GM18502 (cell line): ENCODE results near the gene FANCL.
"Not testable (repeated sequence)": the region's sequence is repeated elsewhere in the genome, so short reads cannot be mapped to it uniquely, and the experiment has no call there.

Experiments
- ATAC-seq: cut with Tn5 transposase; IDR thresholded peaks from one replicate; pipeline ENCODE4 v1.9.1; 2021; ENCODE audit warnings: mild to moderate bottlenecking; ENCODE audit not compliant: unreplicated experiment, poor library complexity

Gene FANCL

DNA sequence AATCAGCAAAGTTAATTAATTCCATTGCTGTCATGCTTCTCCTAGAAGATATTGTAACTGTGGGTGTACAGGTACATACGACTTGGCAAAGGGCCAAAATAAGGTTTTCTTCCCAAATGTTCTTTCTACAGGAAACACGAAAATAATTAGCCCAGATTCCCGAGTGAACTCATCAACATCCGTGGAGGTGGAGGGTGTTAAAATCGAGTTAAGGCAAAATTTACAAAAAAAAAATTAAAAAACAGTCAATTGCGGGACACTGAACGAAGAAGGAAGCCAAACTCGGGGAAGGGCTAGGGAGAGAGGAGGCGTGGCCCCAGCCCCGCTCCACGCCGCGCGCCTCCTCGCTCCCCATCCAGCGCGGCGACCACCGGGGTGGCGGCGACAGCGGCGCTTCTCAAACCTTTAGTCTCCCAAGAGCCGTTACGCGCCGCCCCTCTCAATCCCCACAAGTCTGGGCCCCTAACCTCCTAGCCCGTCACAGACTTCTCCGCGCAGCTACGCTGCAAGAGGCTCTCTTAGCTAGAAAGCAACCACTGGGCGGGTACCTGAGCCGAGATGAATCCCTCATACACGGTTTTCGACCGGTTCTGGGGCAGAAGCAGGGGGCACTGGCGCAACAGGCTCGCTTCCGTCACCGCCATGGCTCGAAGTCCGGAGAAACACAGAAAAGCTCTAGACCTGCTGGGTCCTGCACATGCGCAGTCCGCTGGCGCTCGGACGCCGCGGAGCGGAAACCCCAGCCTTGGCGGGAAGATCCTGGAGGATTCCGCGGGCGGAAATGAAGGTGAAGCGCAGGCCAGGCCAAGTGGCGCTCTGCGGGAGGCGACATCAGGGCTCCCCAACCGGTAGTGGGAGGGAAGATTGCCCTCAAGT lies at the start of gene FANCL:
Gene FANCL, minus strand, starts transcription at position 656 of the 876 bp plus-strand sequence. Its CDS starts 12 bp downstream, at position 644.
- ATAC-seq: peak; percentile 80

DNA sequence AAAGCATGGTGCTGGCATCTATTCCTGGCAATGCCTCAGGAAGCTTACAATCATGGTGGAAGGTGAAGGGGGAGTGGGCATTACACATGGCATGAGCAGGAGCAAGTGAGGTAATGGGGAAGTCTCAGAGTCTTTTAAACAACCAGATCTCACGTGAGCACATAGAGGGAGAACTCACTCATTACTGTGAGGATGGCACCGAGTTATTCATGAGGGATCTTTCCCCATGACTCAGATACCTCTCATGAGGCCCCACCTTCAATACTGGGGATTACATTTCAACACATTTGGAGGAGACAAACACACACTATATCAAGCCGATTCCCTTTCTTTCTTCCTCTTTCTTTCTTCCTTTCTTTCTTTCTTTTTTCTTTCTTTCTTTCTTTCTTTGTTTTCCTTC lies 47.9 kb upstream of the FANCL start:
- no peak for ATAC-seq

DNA sequence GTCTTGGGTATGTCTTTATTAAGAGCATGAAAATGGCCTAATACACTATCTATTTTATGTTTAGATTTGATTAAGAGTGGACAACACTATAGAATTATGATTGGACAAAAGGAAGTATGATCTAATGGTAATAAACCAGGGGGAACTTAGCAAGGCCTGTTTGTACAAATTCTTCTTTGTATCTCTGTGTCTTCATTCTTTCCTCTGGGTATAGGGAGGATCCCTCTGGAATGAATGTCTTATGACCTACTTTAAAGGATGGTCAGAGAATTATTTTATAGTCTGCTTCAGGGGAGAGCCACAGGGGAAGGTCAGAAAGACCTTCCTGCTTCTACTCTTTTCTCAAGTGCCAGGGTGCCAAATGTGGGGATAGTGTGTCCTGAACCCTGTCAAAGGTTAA lies 42.8 kb upstream of the FANCL start:
- ATAC-seq: no peak

DNA sequence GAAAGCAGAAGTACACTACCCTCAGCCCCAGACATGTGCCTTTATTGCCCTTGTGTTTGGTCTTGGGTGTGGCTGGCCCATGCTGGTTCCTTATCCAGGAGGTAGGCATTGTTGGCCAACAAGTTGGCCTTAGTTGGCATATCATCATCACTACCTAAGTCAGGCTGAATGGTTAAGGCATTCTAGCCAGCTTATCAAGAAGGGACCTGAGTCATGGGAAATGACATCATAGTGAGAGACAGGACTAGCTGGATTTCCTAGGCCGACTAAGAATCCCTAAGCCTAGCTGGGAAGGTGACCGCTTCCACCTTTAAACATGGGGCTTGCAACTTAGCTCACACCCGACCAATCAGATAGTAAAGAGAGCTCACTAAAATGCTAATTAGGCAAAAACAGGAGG lies 34.0 kb upstream of the FANCL start:
- not testable (repeated sequence) for ATAC-seq

DNA sequence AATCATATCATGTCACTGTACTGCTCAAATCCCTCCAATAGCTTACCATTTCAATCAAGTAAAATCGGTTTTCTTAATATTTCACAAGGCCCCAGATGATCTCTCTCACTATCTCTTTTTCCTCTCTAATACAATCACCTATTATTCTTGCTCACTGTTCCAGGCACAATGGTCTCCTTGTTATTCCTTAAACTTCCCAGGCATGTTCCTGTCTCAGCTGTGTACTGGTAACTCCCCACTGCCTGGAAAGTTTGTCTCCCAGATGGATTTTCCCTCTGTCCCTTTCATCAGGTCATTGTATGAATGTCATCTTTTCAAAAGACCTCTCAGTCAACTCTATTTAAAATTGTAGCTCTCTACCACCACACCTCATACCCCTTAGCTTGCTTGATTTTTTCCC lies 30.7 kb upstream of the FANCL start:
- no peak for ATAC-seq

DNA sequence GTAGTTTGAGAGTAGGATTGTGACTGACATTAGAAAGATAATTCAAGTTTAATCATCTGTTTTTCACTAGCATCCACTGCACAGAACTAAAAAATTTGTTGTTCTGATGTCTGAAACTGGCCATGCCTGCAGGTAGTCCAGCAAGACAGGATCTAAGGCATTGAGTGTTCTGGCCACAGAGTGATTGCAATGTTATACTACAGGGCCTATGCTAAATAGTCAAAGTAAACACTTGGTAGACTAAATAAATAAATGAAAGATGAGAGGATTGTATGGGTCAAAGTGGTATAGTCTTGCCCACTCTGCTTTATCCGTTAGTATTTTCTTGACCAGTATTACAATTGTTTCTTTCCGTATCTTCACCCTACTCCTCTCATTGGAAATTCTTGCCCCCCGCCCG lies 27.6 kb upstream of the FANCL start:
- ATAC-seq: no peak

DNA sequence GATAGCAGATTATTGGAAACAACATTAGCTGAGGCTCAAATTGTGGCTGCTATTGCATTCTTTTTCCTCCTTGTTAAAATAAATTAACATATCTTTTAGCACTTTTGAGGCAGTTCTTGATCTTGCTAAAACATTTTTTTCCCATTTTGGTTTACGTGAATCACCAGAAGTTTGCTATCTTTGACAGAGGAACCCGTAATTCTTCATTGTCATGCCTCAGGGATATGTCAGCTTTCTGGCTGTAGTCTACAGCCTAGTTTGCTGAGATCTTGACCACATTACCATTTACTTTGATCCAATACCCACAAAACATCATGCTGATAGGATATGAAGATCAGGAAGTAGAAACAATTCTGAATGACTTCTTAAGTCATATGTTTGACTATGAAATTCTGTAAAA lies 25.1 kb upstream of the FANCL start:
- no peak for ATAC-seq

DNA sequence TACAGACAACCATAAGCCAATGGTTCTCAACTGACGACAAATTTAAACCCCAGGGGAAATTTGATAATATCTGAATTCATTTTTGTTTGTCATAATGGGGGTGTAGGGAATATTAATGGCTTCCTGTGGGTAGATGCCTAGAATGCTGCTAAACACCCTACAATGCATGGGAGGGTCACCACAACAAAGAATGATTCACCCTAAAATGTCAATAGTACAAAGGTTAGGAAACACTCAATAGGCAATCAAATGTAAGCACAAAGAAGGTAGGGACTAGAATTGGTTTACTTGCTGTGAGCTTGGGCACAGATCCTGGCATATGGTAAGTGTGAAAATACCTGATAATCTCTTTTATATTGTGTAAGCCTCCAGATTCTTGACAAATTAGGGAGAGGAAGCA lies 20.1 kb upstream of the FANCL start:
- ATAC-seq: no peak

DNA sequence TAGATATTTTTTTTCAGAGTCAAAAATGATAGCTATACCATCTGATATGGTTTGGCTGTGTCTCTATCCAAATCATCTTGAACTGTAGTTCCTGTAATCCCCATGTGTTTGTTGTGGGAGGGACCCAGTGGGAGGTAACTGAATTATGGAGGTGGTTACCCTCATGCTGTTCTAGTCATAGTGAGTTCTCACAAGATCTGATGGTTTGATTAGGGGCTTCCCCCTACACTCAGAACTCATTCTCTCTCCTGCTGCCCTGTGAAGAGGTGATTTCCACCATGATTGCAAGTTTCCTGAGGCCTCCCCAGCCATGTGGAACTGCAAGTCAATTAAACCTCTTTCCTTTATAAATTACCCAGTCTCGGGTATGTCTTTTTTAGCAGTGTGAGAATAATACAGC lies 17.3 kb upstream of the FANCL start:
- peak; percentile 91 for ATAC-seq

DNA sequence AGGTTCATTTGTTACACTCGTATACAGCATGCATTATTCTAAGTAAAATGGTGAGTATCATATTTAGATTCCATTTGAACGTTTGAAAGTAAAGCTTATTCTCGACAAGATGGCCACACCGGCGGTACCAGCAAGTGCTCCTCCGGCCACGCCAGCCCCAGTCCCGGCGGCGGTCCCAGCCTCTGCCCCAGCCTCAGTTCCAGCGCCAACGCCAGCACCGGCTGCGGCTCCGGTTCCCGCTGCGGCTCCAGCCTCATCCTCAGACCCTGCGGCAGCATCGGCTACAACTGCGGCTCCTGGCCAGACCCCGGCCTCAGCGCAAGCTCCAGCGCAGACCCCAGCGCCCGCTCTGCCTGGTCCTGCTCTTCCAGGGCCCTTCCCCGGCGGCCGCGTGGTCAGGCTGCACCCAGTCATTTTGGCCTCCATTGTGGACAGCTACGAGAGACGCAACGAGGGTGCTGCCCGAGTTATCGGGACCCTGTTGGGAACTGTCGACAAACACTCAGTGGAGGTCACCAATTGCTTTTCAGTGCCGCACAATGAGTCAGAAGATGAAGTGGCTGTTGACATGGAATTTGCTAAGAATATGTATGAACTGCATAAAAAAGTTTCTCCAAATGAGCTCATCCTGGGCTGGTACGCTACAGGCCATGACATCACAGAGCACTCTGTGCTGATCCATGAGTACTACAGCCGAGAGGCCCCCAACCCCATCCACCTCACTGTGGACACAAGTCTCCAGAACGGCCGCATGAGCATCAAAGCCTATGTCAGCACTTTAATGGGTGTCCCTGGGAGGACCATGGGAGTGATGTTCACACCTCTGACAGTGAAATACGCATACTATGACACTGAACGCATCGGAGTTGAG lies 10.4 kb upstream of the FANCL start:
- ATAC-seq: not testable (repeated sequence)

DNA sequence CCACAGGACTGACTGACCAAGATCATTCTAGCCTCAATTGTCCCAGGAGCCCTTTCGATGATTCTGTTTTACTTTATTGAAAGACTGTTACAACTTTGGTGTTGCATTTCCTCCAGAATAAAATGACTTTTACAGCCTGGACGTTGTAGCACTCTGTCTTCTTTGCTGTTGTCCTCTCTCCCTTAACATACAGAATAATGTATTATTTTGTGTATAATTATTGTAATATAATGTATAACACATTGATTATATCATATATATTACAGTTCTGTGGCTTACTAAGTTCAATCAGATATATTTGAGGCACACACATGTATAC lies 380 bp upstream of the FANCL start:
- ATAC-seq: no peak

DNA sequence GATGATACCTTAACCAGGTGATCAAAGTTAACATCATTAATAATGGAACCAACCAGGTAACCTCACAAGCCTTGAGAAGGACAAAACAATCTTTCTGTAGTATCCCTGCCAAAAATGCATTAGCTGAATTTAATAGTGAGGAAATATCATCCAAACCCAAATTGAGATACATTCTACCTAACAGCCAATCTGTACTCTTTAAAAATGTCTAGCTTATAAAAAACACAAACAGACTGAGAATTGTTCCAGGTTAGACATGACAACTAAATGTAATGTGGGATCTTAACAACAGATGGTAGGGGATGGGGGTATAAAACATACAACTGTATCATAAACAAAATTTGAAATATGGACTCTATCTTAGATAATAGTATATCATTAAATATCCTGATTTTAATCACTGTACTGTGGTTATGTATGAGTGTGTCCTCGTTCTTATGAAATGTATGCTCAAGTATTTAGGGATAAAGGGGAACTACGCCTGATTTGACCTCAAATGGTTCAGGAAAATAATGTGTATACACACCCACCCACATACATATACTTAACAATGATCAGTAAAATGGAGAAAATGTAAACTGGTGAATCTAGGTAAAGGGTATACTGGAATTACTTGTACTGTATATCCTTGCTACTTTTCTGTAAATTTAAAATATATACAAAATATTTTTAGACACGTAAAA lies 1.7 kb downstream of the FANCL start:
- ATAC-seq: no peak

DNA sequence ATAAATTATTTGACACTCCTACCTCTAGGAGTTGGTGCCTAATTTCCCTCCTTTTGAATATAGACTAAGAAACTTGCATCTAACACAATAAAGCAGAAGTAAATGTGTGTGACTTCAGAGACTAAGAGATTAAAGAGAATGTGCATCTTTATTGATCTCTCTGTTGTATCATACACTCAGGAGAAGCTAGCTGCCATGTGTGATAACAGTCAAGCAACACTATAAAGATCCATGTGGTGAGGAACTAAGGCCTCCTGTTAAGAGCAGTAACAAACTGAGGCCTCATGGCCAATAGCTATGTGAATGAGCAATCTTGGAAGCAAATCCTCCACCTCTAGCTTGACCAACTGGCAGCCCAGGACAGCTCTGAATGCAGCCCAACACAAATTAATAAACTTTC lies 3.4 kb downstream of the FANCL start:
- ATAC-seq: peak; percentile 21

DNA sequence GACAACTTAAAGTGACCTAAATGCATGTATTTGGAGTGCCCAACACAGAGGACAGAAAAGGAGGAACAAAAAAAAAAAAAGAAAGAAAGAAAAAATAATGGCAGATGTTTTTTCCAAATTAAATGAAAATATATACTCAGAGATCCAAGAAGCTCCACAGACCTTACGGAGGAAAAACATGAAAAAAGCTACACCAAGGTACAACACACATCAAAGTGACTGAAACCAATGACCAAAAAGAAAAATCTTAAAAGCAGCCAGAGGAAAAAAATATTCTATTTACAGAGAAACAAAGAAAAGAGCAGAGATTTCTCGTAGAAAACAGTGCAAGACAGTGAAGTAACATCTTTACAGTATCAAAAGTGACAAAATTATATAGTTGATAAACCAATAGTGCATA lies 5.1 kb downstream of the FANCL start:
- no peak for ATAC-seq

DNA sequence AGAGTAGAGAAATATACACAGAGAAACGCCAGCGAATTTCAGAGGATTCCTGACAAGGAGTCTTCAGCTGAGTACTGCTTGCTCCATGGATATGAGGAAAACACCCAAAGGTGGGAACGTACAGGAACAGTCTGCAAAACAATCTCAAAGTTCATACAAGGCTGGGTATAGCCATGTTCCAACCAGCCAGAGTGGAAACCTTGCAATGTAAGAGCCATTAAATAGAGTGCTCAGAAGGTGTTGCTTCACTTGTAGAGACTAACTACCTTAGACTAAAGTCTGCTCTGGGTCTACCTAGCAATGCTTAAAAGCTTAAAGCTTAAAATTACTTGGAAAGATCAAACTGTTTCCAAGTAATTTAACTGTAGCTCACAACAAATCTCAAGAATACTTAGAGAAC lies 6.0 kb downstream of the FANCL start:
- no peak for ATAC-seq

DNA sequence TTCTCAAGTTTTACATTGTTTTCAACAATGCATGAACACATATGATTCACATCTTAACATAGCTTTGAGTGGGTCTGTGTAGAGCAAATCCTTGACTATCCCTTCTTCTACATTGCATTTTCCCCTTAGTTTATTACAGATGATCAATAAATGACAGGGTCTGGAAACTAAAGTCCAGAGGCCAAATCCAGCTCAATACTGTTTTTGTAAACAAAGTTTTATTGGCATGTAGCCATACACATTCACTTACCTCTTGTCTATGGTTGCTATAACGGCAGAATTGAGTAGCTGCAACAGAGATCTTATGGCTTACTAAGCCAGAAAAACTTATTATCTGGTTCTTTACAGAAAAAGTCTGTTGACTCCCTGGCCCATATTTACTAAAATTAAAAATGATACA lies 12.8 kb downstream of the FANCL start:
- ATAC-seq: no peak

DNA sequence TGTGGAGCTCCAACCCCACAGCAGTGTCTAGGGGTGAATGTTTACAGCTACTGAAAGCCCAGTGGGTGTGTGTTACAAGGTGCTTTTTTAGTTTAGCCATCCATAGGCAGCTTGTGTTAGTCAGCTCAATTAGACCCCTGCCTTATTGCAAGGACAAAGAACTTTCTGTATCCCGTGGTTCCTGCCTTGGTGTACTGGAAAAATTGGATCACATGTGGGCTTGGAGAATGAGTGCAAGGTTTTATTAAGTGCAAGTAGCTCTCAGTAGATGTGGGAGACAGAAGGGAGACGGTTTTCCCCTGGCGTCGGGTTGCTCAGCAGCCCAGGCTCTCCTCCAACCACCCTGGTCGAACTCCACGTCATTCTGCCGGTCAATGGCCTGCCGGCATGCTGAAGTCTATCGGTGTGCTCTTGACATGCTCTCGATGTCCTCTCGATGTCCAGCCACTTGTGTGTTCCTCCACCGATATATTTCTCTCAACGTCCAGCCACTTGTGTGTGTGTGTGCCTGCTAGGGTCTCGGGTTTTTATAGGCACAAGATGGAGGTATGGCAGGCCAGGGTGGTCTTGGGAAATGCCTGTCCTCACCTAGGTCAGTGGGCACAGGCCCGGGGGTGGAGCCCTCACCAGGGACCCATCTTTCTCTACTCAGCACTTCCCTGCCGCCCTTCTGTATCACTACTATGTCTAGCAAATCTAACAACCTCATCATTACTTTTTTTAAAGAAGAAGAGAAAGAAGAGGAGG lies 13.8 kb downstream of the FANCL start:
- ATAC-seq: no peak

DNA sequence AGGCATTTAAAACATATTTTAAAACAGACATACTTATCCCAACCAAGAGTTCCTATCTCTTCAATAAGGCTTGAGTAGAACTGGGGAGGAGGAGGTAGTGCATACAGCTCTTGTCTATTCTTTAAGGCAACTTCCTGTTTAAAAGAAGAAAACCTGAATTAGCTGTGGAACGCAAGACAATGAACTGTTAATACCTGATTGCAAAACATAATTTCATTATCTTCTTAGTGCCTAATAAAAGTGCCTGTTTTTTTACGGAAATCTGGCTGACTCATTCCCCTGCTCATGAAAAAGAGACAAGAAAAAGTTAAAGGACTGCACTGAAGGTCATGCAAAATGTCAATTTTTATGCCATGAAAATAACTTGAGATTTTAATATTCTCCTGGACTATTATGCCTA lies 19.2 kb downstream of the FANCL start:
- no peak for ATAC-seq

DNA sequence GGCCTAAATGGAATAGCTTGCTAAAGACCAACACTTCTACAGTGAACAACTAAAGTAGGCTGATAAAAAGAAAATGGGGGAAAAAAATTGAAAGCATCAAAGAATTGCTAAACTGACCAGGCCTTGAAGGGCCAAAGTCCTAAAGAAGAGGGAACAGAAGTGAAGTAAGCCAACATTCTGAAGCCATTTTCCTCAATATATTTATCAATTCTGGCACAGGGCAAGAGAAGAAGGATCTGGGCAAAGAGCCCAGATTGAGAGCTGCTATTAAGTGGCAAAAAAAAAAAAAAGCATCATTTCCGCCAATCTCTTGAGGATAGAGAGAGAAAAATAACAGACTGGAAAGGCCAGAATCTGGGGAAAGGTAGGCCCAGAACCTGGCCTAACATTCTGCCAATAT lies 25.7 kb downstream of the FANCL start:
- ATAC-seq: no peak

DNA sequence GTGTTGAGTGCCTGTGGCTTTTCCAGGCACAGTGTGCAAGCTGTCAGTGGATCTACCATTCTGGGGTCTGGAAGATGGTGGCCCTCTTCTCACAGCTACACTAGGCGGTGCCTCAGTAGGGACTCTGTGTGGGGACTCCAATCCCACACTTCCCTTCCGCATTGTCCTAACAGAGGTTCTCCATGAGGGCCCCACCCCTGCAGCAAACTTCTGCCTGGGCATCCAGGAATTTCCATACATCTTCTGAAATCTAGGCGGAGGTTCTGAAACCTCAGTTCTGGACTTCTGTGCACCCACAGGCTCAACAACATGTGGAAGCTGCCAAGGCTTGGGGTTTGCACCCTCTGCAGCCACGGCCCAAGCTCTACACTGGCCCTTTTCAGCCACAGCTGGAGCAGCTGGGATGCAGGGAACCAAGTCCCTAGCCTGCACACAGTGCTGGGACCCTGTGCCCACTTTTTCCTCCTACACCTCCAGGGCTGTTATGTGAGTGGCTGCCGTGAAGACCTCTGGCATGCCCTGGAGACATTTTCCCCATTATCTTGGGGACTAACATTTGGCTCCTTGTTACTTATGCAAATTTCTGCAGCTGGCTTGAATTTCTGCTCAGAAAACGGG lies 30.1 kb downstream of the FANCL start:
- ATAC-seq: not testable (repeated sequence)
